ENCODE results near the gene SLC25A12.

The SLC25A12 gene

GRCh38 chr2:171889333-171889732 lies 4.7 kb downstream of the SLC25A12 start:
- DNase-seq, result no peak

DNA sequence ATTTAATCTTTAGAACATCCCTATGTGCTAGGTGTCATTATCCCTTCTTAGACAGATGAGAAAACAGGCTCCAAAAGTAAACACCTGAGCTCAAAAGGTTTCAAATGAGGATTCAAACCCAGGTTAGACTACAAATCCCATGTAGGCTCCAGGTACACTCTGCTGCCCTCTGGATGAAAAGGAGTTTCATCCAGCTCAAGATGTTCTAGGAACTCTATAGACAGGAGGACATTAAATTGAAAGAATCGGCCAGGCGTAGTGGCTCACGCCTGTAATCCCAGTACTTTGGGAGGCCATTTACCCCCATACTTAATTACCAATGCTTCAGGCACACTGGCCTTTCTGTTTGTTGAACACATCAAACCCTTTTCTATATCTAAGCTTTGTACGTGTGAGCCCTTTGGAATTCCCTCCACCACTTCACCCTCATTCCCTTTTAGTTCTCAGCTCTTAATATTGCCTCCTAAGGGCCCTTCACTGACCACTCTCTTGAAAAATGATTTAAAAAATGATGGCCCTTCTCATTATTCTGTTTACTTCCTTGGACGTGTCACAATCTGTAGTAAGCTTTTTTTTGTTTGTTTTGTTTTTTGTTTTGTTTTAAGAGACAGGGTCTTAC lies 10.7 kb downstream of the SLC25A12 start:
- no peak for DNase-seq

GRCh38 chr2:171882089-171882769 lies 11.8 kb downstream of the SLC25A12 start:
- DNase-seq, result no peak

GRCh38 chr2:171880774-171881173 lies 13.3 kb downstream of the SLC25A12 start:
- no peak for DNase-seq

GRCh38 chr2:171879865-171880264 lies 14.2 kb downstream of the SLC25A12 start:
- DNase-seq, result no peak

DNA sequence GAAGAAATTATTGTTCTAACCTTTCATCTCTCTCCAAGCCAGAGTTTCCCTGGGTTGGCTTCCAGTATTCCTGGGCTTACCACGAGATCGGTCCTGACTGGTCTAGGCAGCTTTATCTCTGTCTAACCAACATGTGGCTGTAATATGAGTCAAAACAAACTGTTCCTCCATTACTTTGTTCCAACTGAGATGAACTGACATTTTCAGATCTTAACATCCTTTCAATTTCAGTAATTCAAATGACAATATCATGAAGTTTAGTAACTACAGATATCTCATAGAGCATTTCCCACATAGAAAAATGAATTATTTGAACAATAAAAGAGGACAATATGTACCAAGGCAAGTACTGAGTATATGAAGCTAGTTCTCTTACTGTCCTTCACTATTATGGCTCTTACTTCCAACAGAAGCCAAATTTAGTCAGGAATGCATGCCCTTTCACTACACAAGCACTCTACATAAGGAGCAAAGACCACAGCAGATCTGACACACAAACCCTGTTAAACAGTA lies 15.5 kb downstream of the SLC25A12 start:
- no peak for DNase-seq

DNA sequence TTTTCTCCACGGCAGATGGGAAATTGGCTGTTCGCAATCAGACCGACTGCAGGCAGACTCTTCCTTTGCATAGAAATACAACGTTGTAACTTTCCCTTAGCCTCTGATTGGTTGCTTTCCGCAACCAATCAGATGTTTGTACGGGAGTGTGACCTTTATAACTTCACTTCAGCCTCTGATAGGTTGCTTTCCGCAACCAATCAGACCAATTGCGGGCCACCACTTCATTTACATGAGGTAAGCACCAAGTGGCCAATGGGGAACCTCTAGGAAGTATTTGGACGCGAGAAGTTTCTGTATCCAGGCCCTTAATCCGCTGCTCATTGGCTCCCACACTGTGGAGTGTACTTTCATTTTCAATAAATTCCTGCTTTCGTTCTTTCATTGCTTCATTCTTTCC lies 19.1 kb downstream of the SLC25A12 start:
- no peak for DNase-seq

DNA sequence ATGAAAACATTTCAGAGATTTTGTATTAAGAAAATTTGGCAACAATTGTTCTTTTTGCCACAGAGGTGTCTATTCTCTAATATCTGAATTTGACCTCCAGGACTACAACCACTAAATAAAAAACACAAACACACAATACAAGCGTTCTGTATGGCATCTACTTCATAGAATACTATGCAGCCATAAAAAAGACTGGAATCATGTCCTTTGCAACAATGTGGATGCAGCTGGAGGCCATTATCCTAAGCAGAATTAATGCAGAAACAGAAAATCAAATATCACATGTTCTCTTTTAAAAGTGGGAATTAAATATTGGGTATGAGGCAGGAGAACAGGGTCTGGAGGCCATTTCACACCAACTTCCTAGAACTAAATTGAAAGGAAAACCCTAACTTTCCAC lies 19.5 kb downstream of the SLC25A12 start:
- no peak for DNase-seq

GRCh38 chr2:171864357-171864985 lies 29.6 kb downstream of the SLC25A12 start:
- DNase-seq, result no peak

DNA sequence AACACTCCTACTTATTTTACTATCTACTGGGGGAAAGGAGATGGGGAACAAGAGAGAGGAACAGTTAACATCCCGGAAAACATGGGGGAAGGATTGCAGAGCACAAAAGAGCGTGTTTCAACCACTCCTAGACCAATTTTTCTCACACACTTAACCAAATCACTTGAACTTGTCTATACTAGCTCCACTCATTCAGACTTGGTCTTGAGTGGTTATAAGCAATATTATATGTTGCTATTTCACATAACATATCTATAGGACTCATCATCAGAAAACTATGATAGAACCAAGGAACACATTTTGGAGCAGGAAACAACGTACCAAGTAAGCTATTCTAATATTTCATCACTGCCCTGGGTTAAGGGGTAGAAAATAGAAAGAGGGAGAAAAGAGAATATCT lies 31.5 kb downstream of the SLC25A12 start:
- no peak for DNase-seq

DNA sequence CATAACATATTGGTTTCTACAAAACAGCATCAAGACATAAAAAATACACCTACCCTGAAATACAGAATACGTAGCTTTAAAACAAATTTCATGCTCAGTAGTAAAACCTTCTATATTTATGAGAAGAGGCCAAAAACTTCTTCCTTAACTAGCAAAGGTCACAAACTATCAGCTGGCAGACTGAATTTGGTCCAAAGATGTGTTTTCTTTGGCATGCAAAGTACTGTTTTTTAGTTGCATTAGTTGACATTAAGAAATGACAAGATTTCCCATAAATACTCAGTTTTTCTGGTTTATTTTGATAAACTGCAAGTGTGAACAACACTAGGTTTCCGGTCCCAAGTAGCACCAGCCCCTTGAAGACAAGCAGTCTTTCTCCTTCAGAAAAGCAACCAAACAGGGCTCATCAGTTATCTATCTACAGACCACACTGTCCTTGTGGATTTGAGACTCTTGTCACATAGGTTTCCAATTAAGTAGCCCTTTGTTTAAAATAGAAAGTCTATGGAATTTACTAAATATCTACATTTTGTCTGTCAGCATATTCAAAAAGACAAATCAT lies 35.6 kb downstream of the SLC25A12 start:
- no peak for DNase-seq

- DNase-seq, result no peak
Measured at GRCh38 chr2:171855401-171855800, 38.6 kb downstream of the SLC25A12 start.

DNA sequence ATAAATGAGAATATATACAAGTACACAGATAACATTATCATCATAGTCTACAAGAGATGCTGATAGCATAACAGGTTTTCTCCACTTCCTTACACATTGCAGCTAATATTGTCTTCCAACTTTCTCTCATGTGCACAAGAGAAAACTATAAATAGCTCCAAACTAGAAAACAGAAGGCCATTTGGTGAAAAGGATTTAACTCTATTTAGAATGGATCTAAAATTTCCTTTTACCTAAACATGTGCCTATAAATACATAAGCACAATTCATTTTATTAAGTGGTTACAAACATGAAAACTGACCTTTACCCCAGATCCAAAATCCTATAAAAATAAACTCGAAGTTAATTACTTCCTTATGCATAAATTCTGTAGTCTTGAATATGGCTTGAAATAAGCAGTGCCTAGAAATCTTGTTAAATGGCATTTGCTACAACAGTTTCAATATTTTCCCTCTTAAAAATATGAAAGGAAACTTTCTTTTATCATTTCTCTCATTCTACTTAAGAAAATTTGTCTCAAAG lies 41.6 kb downstream of the SLC25A12 start:
- no peak for DNase-seq

DNA sequence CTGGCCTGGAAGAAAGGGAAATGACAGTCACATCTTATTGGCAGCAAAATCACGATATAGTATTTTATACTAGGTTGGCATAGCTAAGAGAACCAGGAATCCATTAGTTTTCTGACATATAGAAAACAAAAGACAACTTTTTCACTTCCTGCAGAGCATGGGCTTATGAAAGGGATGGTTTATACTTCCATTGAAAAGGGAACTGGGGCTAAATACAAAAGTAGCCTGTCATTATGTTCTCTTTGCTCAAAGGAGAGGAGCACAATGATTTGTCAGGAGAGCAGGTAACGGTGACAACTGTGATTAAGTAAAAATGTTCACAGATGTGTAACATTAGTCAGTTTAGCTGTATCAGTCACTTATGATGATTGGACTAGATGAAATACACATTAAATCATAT lies 46.4 kb downstream of the SLC25A12 start:
- DNase-seq, result no peak

DNA sequence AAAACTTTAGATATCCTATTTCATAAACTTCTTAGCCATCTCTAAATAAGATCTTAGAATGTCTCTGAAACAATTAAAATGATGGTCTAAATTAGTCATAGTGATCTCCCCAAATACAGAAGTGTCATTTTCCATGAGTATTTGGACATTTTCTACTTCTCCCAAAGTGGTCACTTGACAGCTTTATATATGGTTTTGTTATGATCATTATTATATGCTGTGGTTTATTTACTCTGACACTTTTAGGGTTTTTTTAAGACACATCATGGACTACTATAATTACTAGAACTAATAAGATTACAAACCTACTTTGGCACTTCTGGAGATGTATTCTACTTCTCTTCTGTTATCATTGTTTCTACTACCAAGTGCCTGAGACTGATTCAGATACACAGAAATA lies 47.1 kb downstream of the SLC25A12 start:
- no peak for DNase-seq

DNA sequence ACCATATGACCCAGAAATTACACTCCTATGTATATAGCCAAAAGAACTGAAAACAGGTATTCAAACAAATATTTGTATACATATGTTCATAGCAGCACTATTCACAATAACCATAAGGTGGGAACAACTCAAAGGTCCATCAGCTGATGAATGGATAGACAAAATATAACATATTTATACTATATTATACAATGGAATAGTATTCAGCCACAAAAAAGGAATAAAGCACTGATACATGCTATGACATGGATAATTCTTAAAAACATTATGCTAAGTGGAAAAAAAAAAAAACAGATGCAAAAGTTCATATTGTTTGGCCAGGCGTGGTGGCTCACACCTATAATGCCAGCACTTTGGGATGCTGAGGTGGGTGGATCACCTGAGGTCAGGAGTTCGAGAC lies 52.0 kb downstream of the SLC25A12 start:
- DNase-seq, result no peak

- DNase-seq, result no peak
Measured at GRCh38 chr2:171837736-171838135, 56.3 kb downstream of the SLC25A12 start.

DNA sequence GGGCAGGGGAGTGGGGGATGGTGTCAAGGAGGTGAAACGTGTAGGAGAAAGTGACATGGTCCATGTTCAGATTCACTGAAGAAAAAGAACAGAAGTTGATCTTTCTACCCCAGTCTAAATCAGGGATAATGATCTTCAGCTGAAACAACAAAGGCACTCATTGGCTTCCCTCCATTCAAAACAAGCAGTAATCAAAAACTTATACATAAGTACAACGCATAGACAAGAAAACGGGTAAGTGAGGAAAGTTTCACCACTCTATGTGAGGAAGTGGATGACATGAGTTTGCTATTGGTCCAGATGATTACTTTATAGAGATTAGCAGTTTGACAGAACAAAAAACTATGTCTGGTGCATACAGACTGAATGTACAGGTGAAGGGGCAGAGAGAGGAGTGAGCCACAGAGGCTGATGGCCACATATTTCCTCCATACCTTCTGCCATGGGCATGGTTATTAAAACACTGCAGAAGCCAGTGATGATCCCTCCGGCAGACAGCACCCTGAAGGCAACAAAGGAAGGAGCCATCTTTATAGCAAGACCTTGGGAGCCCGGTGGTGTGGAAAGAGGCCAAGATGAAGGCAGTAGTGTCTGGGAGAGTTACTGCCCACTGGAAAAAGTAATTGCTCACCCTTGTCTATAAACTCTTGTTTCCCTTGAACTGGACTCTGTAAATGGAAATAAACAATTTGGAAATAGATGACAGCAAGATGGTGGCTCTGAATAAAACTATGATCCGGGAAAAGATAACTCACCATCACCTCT lies 57.7 kb downstream of the SLC25A12 start:
- DNase-seq, result no peak

GRCh38 chr2:171835386-171835785 lies 58.7 kb downstream of the SLC25A12 start:
- no peak for DNase-seq

GRCh38 chr2:171834286-171834685 lies 59.8 kb downstream of the SLC25A12 start:
- no peak for DNase-seq

- DNase-seq, result no peak
Measured at GRCh38 chr2:171832489-171832888, 61.6 kb downstream of the SLC25A12 start.

DNA sequence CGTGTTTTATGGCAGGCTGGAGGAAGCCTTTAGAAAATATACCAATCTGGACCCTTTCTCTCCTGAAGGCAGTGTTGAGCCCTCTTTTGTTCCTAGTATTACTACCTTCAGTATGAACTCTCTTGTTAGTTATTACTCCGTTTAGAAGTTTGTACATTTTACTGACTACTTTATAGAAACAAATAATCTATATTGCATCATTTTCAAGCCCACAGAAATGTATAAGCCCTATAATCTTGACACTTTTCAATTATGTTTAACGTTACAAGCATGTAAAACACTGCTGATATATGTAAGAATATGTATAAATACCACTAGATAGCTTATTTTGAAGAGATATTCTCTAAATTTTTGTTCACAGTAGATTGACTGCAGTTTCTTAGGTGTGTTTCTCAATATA lies 64.0 kb downstream of the SLC25A12 start:
- DNase-seq, result no peak
